Ovary (tissue), 3 donors: ENCODE data around the gene ARFGAP3.

Experiments
- POLR2A ChIP-seq: fragments of 450-650 bp; IDR thresholded peaks from one replicate; pipeline ENCODE4 v1.6.1; 2017; ENCODE audit warnings: antibody characterized with exemption, mild to moderate bottlenecking, moderate library complexity
- TF ChIP-seq, protein P1 (sequence below), 3 donors: fragments of 450-650 bp in 2 of 3; fragments of 200-600 bp in 1 of 3; IDR thresholded peaks; one replicate each; pipeline versions ENCODE4 v1.5.1 to v1.8.0; 2016 to 2022; ENCODE audit warnings: antibody characterized with exemption in 3 of 3, mild to moderate bottlenecking in 1 of 3
- donor health status: DM: no; HTN: no; CAD: no.

- TF ChIP-seq POLR2A = no peak
- TF ChIP-seq, protein P1, sequence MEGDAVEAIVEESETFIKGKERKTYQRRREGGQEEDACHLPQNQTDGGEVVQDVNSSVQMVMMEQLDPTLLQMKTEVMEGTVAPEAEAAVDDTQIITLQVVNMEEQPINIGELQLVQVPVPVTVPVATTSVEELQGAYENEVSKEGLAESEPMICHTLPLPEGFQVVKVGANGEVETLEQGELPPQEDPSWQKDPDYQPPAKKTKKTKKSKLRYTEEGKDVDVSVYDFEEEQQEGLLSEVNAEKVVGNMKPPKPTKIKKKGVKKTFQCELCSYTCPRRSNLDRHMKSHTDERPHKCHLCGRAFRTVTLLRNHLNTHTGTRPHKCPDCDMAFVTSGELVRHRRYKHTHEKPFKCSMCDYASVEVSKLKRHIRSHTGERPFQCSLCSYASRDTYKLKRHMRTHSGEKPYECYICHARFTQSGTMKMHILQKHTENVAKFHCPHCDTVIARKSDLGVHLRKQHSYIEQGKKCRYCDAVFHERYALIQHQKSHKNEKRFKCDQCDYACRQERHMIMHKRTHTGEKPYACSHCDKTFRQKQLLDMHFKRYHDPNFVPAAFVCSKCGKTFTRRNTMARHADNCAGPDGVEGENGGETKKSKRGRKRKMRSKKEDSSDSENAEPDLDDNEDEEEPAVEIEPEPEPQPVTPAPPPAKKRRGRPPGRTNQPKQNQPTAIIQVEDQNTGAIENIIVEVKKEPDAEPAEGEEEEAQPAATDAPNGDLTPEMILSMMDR (IDR thresholded peaks at IDR 0.05) = no peak
Measured at GRCh38 chr22:42829302-42829701, 27.8 kb downstream of the ARFGAP3 start.
